C4-2B (cell line): ENCODE data around the gene VAT1.

Source experiments
- H3K27ac ChIP-seq: fragments of 450-650 bp; 2 replicates; pipeline ENCODE4 v1.5.1; 2017
- CTCF ChIP-seq: fragments of 450-650 bp; conservative IDR thresholded peaks from 2 replicates; pipeline ENCODE4 v1.5.1; 2017; ENCODE audit warnings: mild to moderate bottlenecking
- ZFX ChIP-seq: fragments of 450-650 bp; IDR thresholded peaks from 2 replicates; pipeline ENCODE4 v1.6.1; 2017

VAT1 gene

GRCh38 chr17:43019418-43019817 is 2.8 kb downstream of the VAT1 start:
- H3K27ac ChIP-seq, result no peak overlapping the region
- TF ChIP-seq ZFX, result no peak
- TF ChIP-seq CTCF, result no peak

DNA sequence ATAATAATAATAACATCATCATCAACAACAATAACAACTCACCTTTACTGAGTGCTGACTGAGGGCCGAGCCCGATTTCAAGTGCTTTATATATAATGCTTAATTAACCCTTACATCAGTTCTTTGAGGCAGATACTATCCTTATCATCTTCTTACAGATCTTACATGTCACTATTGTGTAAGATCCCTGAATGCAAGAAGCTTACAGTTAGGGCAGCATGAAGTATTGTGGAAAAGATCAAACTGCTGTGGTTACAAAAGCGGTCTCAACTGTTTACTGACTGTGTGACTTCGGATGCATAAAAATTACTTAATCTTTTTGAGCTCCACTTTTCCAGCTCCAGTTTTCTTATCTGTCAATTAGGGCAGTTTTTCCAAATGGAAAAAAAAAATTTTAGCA is 3.3 kb downstream of the VAT1 start:
- H3K27ac ChIP-seq, result no peak overlapping the region
- TF ChIP-seq CTCF (no peak), ZFX (no peak)

GRCh38 chr17:43018008-43018853 is 4.0 kb downstream of the VAT1 start:
- no peak overlapping the region for H3K27ac ChIP-seq
- TF ChIP-seq ZFX, result no peak

GRCh38 chr17:43016216-43016615 is 6.0 kb downstream of the VAT1 start:
- no peak for TF ChIP-seq CTCF
- TF ChIP-seq ZFX, result no peak
- no peak overlapping the region for H3K27ac ChIP-seq

DNA sequence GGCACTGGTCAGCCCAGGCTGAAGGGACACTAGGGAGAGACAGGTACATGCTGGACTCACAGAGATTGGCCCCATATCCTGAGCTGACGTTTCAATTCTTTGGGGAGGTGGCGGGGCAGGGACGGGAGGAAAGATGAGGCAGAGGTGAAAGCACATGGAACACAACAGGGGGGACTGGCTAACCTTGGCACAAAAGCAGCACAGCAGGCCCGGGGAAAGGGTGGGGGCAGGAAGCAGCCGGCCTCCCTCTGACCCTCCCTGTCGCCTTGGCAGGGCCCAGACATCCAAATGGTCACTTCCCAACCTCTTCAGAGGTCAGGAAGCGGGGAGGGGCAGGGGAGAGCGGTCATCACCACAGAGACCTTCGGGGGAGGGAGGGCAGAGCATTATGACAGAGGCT is 6.6 kb downstream of the VAT1 start:
- TF ChIP-seq ZFX (no peak), CTCF (no peak)
- no peak overlapping the region for H3K27ac ChIP-seq

DNA sequence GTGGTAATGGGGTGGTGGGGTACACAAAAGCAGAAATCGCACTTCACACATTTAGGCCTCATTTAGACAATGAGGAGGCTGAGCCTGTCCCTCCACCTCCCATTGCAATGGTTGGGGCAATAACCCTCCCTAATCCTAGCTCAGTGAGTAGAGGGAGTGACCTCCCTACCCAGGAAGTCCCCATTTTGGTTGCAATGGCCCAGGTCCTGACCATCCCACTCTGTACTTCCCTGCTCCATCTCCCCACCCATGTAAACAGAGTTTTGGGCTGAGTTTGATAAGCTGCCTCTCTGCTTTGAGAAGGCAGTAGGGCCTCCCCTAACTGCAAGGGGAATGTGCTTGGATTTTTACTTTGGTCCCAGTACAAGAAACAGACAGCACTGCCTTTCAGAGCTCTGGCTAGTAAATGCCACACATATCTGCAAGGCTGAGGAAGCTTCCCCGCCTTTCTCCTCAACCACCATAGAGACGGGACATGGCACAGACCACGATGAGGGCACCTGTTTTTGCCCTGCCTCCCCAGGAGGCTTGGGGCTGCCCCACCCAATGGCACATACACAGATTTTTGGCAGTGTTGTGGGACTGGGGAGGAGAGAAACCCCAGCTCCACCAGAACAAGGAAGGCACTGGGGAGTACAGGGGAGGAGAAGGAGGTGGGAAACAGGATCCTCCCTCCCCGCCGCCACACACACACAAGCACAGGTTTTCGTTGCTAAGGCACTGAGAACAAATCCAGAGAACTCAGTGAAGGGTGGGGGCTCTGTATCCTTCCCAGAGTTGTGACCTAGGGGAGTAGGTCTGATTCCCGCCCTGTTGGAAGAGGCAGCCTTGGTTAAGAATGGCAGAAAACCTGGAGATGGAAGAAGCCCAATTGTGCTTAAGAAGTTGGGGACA is 7.3 kb downstream of the VAT1 start:
- no peak overlapping the region for H3K27ac ChIP-seq
- no peak for TF ChIP-seq ZFX
- no peak for TF ChIP-seq CTCF

DNA sequence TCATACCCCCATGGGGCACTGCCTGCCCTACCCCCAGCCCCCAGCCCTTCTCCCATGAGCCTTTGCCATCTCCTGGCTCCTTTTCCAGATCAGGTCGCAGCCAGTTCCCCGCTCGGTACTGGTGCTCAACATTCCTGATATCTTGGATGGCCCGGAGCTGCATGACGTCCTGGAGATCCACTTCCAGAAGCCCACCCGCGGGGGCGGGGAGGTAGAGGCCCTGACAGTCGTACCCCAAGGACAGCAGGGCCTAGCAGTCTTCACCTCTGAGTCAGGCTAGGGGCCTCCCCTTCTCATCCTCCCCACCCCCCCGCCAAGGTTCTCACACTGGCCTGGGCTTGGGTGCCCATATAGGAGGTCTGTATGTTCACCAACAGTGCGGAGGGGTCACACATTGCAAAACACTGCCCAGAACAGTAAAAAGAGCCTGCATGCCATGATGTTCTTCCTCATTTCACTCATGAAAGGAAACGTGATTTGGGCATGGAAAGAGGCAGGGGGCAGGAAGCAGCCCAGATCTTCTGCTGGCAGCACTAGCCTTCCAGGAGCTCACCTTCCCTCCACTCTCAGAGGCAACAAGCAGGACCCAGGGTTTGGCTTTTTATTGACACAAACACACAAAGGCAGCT is 8.1 kb downstream of the VAT1 start:
- no peak for TF ChIP-seq CTCF
- TF ChIP-seq ZFX, result no peak
- no peak overlapping the region for H3K27ac ChIP-seq
